MM.1S (cell line): ENCODE measurements around the gene EGLN1.

ENCODE experiments used
- DNase-seq: peaks from one replicate; pipeline ENCODE4 v3.0.0-alpha.2; 2015
- H2AFZ ChIP-seq: fragments of 300-600 bp; sonication (generic); 2 replicates; pipeline ENCODE4 v1.6.0; 2016; ENCODE audit warnings: antibody characterized with exemption, low read length
- H3F3A ChIP-seq: fragments of 300-600 bp; sonication (generic); 2 replicates; pipeline ENCODE4 v1.6.1; 2016; ENCODE audit warnings: mild to moderate bottlenecking, antibody characterized with exemption, low read length, moderate library complexity, mixed read lengths; ENCODE audit not compliant: insufficient read depth
- H3K27ac ChIP-seq: fragments of 300-600 bp; sonication (generic); 2 replicates; pipeline ENCODE4 v1.5.1; 2016; ENCODE audit warnings: mild to moderate bottlenecking, low read length
- H3K27me3 ChIP-seq: fragments of 300-600 bp; sonication (generic); replicated peaks from 2 replicates; pipeline ENCODE4 v1.6.0; 2016; ENCODE audit warnings: low read length; ENCODE audit not compliant: insufficient read depth
- H3K36me3 ChIP-seq: fragments of 300-600 bp; sonication (generic); replicated peaks from 2 replicates; pipeline ENCODE4 v1.6.1; 2016; ENCODE audit warnings: mild to moderate bottlenecking, low read length, mixed read lengths; ENCODE audit not compliant: insufficient read depth
- H3K4me1 ChIP-seq: fragments of 300-600 bp; sonication (generic); 2 replicates; pipeline ENCODE4 v1.6.1; 2016; ENCODE audit warnings: low read length, mixed read lengths
- H3K4me2 ChIP-seq: fragments of 300-600 bp; sonication (generic); 2 replicates; pipeline ENCODE4 v1.6.0; 2016; ENCODE audit warnings: low read depth, low read length
- H3K4me3 ChIP-seq: fragments of 300-600 bp; sonication (generic); 2 replicates; pipeline ENCODE4 v1.5.1; 2016; ENCODE audit warnings: low read length, mixed read lengths
- H3K79me2 ChIP-seq: fragments of 300-600 bp; sonication (generic); 2 replicates; pipeline ENCODE4 v1.6.1; 2016; ENCODE audit warnings: mixed run types, low read length, mixed read lengths
- H3K9ac ChIP-seq: fragments of 300-600 bp; sonication (generic); 2 replicates; pipeline ENCODE4 v1.6.1; 2016; ENCODE audit warnings: low read length, mixed read lengths
- H3K9me2 ChIP-seq: fragments of 300-600 bp; sonication (generic); replicated peaks from 2 replicates; pipeline ENCODE4 v1.6.1; 2016; ENCODE audit warnings: mild to moderate bottlenecking, low read length, mixed read lengths; ENCODE audit not compliant: insufficient read depth
- H3K9me3 ChIP-seq: fragments of 300-600 bp; sonication (generic); replicated peaks from 2 replicates; pipeline ENCODE4 v1.6.1; 2016; ENCODE audit warnings: mild to moderate bottlenecking, low read length, mixed read lengths; ENCODE audit not compliant: insufficient read depth
- H4K20me1 ChIP-seq: fragments of 300-600 bp; sonication (generic); 2 replicates; pipeline ENCODE4 v1.6.1; 2016; ENCODE audit warnings: mild to moderate bottlenecking, low read length, moderate library complexity, mixed read lengths; ENCODE audit not compliant: insufficient read depth
- EZH2 ChIP-seq: fragments of 300-600 bp; sonication (generic); optimal IDR thresholded peaks from 2 replicates; pipeline ENCODE3; 2017; ENCODE audit warnings: low read depth, mild to moderate bottlenecking, antibody characterized with exemption, low read length, mixed read lengths
- EZH2phosphoT487 ChIP-seq: fragments of 300-600 bp; sonication (generic); IDR thresholded peaks from 2 replicates; pipeline ENCODE4 v1.6.1; 2018; ENCODE audit warnings: antibody characterized with exemption, low read length
- TF ChIP-seq, protein P1 (sequence below): fragments of 300-600 bp; sonication (generic); IDR thresholded peaks from 2 replicates; pipeline ENCODE4 v1.5.1; 2016; ENCODE audit warnings: antibody characterized with exemption, low read length, mixed read lengths

The EGLN1 gene

DNA sequence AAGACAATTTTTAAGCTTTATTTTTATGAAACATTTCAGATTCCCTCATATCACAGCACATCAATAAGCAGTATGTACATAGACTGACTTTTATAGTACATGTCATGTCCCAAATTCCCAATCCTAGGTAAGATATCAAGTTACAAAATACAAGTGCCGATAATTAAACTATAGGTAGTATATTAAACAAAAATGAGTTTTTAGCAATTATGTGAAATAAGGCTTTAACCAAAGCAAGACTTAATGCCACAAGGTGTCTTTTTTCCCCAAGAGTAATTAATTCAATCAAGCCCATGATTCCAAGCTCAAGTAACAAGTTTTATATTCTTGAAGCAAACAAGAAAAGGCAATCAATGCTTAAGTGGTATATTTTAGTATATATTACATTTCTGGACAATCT is 89.3 kb downstream of the EGLN1 start:
- H3K36me3 ChIP-seq = no peaks in the 10 kb centered on the region; the same call in 1 of the 2 replicates
- H2AFZ ChIP-seq = no peak overlapping the region
- DNase-seq = no peak
- no peak overlapping the region for H3K27ac ChIP-seq
- H3K4me3 ChIP-seq = no peak overlapping the region
- H3K27me3 ChIP-seq = no peaks in the 10 kb centered on the region
- H3K4me1 ChIP-seq = peaks cover 32% of the 10 kb centered on the region
- no peaks in the 10 kb centered on the region for H3K9me2 ChIP-seq
- peaks cover 8% of the 10 kb centered on the region; the same call in 1 of the 2 replicates for H4K20me1 ChIP-seq
- H3K79me2 ChIP-seq = peaks cover 56% of the 10 kb centered on the region
- no peaks in the 10 kb centered on the region for H3F3A ChIP-seq
- no peak overlapping the region for H3K4me2 ChIP-seq
- TF ChIP-seq EZH2 = no peak
- TF ChIP-seq, protein P1, sequence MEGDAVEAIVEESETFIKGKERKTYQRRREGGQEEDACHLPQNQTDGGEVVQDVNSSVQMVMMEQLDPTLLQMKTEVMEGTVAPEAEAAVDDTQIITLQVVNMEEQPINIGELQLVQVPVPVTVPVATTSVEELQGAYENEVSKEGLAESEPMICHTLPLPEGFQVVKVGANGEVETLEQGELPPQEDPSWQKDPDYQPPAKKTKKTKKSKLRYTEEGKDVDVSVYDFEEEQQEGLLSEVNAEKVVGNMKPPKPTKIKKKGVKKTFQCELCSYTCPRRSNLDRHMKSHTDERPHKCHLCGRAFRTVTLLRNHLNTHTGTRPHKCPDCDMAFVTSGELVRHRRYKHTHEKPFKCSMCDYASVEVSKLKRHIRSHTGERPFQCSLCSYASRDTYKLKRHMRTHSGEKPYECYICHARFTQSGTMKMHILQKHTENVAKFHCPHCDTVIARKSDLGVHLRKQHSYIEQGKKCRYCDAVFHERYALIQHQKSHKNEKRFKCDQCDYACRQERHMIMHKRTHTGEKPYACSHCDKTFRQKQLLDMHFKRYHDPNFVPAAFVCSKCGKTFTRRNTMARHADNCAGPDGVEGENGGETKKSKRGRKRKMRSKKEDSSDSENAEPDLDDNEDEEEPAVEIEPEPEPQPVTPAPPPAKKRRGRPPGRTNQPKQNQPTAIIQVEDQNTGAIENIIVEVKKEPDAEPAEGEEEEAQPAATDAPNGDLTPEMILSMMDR = no peak
- TF ChIP-seq EZH2phosphoT487 = no peak
- H3K9me3 ChIP-seq = no peaks in the 10 kb centered on the region
- no peak overlapping the region for H3K9ac ChIP-seq

DNA sequence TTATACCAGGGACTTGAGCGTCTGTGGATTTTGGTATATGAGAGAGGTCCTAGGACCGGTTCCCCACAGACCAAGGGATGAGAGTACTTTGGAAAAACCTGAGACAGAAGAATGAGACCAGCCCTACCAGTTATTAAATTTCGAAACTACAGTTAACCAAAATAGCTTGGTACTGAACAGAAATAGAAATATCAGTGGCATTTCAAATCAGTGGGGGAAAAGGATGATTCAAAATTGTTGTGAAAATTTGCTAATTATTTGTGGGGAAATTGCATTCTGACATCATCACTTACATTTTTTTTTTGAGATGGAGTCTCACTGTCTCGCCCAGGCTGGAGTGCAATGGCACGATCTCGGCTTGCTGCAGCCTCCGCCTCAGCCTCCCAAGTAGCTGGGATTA is 92.6 kb downstream of the EGLN1 start:
- Histone ChIP-seq H3K4me1 (peaks cover 13% of the 10 kb centered on the region), H4K20me1 (peaks cover 8% of the 10 kb centered on the region; the same call in 1 of the 2 replicates), H3K36me3 (no peaks in the 10 kb centered on the region; the same call in 1 of the 2 replicates), H3K4me2 (no peak overlapping the region), H3K9me2 (no peaks in the 10 kb centered on the region), H3K27me3 (no peaks in the 10 kb centered on the region), H3K4me3 (no peak overlapping the region), H3K9me3 (no peaks in the 10 kb centered on the region), H3K79me2 (peaks cover 24% of the 10 kb centered on the region), H3K27ac (no peak overlapping the region), H3F3A (no peaks in the 10 kb centered on the region), H2AFZ (no peak overlapping the region), H3K9ac (no peak overlapping the region)
- no peak for DNase-seq
- no peak for TF ChIP-seq EZH2
- TF ChIP-seq, protein P1 = no peak
- no peak for TF ChIP-seq EZH2phosphoT487

DNA sequence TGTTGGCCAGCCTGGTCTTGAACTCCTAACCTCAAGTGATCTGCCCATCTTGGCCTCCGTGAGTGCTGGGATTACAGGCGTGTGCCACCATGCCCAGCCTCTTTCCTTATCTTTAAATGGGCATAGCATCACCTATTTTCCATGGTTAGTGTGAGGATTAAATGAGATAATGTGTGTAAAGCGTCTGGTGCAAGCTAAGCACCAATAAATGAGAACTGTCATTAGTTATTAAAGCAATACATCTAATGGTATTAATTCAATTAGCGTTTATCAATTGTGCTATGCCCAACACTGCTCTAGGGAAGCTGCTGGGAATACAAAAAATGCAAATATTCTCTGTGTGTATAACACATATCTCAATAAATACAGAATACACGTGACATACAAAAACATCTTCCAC is 94.5 kb downstream of the EGLN1 start:
- no peaks in the 10 kb centered on the region for H3K27me3 ChIP-seq
- no peaks in the 10 kb centered on the region for H4K20me1 ChIP-seq
- TF ChIP-seq EZH2phosphoT487 (no peak), EZH2 (no peak)
- TF ChIP-seq, protein P1 = no peak
- no peak overlapping the region for H3K27ac ChIP-seq
- no peak overlapping the region for H3K9ac ChIP-seq
- no peak overlapping the region for H2AFZ ChIP-seq
- no peak overlapping the region for H3K4me3 ChIP-seq
- no peak overlapping the region for H3K4me2 ChIP-seq
- DNase-seq = no peak
- no peaks in the 10 kb centered on the region for H3F3A ChIP-seq
- no peaks in the 10 kb centered on the region for H3K4me1 ChIP-seq
- no peaks in the 10 kb centered on the region for H3K9me3 ChIP-seq
- no peaks in the 10 kb centered on the region for H3K9me2 ChIP-seq
- H3K36me3 ChIP-seq = no peaks in the 10 kb centered on the region
- H3K79me2 ChIP-seq = peaks cover 5% of the 10 kb centered on the region
